ENCODE results near the gene MRPL33.

MRPL33 gene

DNA sequence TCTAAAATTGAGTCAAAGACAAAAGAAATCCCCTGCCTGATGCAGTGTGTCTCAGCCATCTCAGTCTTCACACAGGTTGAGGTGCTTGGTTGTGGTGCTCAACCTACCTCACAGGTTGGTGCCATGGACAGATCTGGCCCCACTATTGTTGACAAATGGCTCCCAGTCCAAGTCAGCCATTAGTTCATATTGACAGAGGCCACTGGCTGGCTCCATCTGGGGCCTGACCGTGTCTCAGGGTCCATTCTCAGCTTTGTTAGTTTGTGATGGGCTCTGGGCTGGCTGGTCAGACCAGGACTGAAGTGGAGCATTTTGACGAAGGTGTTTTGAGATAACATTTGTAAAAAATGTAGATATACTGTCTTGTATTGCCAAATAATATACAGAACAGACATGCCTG, 36.9 kb downstream of the MRPL33 start:
- TF ChIP-seq, protein P1, sequence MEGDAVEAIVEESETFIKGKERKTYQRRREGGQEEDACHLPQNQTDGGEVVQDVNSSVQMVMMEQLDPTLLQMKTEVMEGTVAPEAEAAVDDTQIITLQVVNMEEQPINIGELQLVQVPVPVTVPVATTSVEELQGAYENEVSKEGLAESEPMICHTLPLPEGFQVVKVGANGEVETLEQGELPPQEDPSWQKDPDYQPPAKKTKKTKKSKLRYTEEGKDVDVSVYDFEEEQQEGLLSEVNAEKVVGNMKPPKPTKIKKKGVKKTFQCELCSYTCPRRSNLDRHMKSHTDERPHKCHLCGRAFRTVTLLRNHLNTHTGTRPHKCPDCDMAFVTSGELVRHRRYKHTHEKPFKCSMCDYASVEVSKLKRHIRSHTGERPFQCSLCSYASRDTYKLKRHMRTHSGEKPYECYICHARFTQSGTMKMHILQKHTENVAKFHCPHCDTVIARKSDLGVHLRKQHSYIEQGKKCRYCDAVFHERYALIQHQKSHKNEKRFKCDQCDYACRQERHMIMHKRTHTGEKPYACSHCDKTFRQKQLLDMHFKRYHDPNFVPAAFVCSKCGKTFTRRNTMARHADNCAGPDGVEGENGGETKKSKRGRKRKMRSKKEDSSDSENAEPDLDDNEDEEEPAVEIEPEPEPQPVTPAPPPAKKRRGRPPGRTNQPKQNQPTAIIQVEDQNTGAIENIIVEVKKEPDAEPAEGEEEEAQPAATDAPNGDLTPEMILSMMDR (IDR thresholded peaks at IDR 0.05; ENCODE audit: low read depth, low read length, missing control alignments) = no peak
- H3K4me3 ChIP-seq (ENCODE audit: low read depth, low read length) = no peak overlapping the region
- no peak for DNase-seq (ENCODE audit: low read depth)

DNA sequence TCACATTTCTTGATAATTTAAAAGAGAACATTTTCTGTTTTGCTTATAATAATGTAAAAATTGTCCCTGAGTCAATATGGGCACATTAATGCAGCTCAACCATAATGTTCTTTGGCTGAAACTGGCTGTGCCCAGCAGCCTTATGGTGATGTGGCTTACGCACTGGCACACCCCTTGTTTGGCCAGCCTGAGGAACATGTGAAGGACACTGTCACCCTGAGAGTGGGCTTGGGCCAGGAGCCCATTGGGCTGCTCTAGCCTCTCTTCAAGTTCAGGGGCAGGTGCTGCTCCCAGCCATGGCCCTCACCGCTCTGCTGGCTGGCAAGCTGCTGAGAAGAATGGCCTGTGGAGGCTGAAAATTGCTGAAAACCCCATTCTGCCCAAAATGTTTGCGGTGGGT, 37.5 kb downstream of the MRPL33 start:
- TF ChIP-seq, protein P1 (IDR thresholded peaks at IDR 0.05; ENCODE audit: low read depth, low read length, missing control alignments) = no peak
- no peak for DNase-seq (ENCODE audit: low read depth)
- no peak overlapping the region for H3K4me3 ChIP-seq (ENCODE audit: low read depth, low read length)

DNA sequence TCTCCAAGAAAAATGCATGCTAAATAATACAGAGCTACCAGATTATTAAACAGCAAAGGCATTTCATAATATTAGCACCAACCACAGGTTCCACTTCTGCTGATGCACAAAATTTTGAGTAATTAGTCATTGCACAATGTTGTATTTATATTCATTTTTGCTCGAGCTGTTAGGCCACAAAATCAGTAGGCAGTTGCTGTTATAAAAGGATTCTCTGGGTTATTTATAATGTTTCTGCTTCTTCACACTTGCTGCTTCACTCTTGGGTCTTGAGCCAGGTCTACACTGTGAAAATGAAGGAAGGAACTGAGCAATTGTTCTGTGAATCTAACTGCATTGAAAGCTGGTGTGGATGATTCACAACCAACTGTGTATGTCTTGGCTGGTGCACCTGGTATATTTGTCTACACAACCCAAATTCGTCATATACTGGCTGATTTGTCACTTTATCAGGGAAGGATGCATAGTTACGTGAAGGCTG, 38.3 kb downstream of the MRPL33 start:
- TF ChIP-seq, protein P1 (IDR thresholded peaks at IDR 0.05; ENCODE audit: low read depth, low read length, missing control alignments) = no peak
- no peak overlapping the region for H3K4me3 ChIP-seq (ENCODE audit: low read depth, low read length)
- DNase-seq (ENCODE audit: low read depth) = no peak

DNA sequence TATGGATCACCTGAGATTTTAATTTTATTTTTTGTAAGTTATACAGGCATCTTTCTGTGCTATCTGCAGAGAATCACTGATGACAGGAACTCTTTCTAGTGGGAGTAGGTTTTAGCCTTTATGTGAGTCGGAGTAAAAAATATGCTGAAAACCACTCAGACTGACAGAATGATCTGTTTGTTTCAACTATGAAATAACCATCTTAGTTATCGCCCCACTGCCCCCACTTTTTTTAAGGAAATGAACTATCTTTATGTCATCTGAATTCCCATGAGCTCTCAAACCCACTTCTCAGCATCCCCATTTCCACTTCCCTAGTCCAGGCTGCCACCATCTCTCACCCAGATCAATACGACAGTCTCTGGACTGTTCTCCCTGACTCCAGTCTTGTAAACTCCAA, 38.9 kb downstream of the MRPL33 start:
- no peak overlapping the region for H3K4me3 ChIP-seq (ENCODE audit: low read depth, low read length)
- TF ChIP-seq, protein P1 (IDR thresholded peaks at IDR 0.05; ENCODE audit: low read depth, low read length, missing control alignments) = no peak
- no peak for DNase-seq (ENCODE audit: low read depth)

DNA sequence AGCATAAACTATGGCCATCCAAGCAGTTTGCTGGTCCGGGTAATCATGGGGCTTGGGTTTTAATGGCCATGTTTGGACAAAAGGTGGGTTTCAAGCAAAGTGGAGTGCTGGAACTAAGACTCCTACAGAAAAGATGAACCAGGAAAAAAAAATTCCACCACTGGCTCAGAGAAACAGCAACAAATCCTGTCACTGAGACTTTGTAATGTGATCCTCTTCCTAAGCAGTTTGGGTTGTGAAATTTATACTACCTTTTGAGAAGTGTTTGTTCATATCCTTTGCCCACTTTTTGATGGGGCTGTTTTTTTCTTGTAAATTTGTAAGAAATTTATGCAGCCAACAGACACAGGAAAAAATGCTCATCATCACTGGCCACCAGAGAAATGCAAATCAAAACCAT, 40.2 kb downstream of the MRPL33 start:
- TF ChIP-seq, protein P1 (IDR thresholded peaks at IDR 0.05; ENCODE audit: low read depth, low read length, missing control alignments) = no peak
- no peak for DNase-seq (ENCODE audit: low read depth)
- no peak overlapping the region for H3K4me3 ChIP-seq (ENCODE audit: low read depth, low read length)

DNA sequence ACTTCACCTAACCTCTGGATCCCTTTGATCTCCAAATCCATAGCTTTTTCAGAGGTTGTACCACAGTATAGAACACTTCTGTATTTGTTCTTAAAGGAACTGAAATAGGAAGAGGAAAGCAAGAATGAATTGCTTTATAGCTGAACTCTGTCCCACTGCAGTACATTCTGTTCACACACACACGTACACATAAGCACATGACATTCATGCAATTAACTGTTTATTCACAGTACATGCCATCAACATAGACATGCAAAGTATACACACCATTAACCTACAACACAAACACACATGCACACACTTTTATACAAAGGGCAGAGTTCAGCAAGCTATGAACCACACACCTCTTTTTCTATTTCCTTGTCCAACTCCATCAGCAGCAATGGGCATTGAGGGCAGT, 43.2 kb downstream of the MRPL33 start:
- TF ChIP-seq, protein P1 (IDR thresholded peaks at IDR 0.05; ENCODE audit: low read depth, low read length, missing control alignments) = no peak
- no peak for DNase-seq (ENCODE audit: low read depth)
- H3K4me3 ChIP-seq (ENCODE audit: low read depth, low read length) = no peak overlapping the region

DNA sequence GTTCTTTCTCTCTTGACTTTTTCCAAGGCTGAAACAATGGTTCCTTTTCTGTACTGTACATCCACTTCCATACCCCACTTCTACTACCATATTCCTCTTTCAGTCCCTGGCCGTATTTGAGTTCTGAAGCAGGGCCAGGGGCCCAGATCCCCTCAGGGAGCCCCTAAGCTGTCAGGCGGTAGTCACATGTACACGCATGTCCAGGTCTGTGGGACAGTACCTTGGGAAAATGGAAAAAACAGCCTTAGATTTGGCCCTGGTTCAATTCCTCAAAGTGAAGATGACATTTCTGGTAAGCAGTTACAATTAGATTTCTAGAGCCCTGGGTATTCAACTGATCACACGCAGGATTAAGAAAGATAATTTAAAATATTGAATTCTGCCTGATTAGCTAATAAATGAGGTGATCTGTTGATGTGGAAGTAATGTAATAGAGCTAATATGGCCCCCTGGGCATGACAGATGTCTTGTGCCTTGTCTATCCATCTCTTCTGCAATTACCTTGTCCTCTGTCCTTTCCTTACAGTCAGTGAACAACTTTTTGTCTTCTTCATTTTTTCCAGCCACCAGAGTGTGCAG, 44.4 kb downstream of the MRPL33 start:
- DNase-seq (ENCODE audit: low read depth) = no peak
- TF ChIP-seq, protein P1 (IDR thresholded peaks at IDR 0.05; ENCODE audit: low read depth, low read length, missing control alignments) = no peak
- H3K4me3 ChIP-seq (ENCODE audit: low read depth, low read length) = no peak overlapping the region
